WTC11 (cell line): ENCODE measurements around the gene PSD2. TPM values are rescaled to one million over a fixed set of nuclear protein-coding genes. Genes with fewer than 3 reads are reported as not detected.

Experiments
- AFF4 ChIP-seq: sonication (generic); formaldehyde crosslinking; IDR thresholded peaks from 2 replicates; pipeline ENCODE4 v1.8.1; 2023; ENCODE audit warnings: mild to moderate bottlenecking, missing genetic modification reagents, borderline replicate concordance
- AR ChIP-seq: fragments of 250-450 bp; sonication (Bioruptor Pico); IDR thresholded peaks from 2 replicates; pipeline ENCODE4 v1.9.0; 2021; ENCODE audit warnings: mild to moderate bottlenecking
- CTCF ChIP-seq: fragments of 200-600 bp; IDR thresholded peaks from 2 replicates; pipeline ENCODE4 v1.8.0; 2022; ENCODE audit warnings: antibody characterized with exemption
- E2F1 ChIP-seq: sonication (generic); formaldehyde crosslinking; IDR thresholded peaks from 2 replicates; pipeline ENCODE4 v1.8.0; 2022; ENCODE audit warnings: mild to moderate bottlenecking, missing genetic modification reagents
- E2F4 ChIP-seq: sonication (generic); formaldehyde crosslinking; IDR thresholded peaks from 2 replicates; pipeline ENCODE4 v1.8.1; 2022; ENCODE audit warnings: low read depth, mild to moderate bottlenecking, moderate library complexity, missing genetic modification reagents, borderline replicate concordance
- SP1 ChIP-seq: sonication (generic); formaldehyde crosslinking; conservative IDR thresholded peaks from 2 replicates; pipeline ENCODE4 v1.8.1; 2022; ENCODE audit warnings: missing genetic modification reagents
- ZNF281 ChIP-seq: sonication (generic); formaldehyde crosslinking; IDR thresholded peaks from 2 replicates; pipeline ENCODE4 v1.8.0; 2023; ENCODE audit warnings: mild to moderate bottlenecking, missing genetic modification reagents
- ZNF423 ChIP-seq: fragments of 250-450 bp; sonication (Bioruptor Pico); IDR thresholded peaks from 2 replicates; pipeline ENCODE4 v2.1.2; 2022; ENCODE audit warnings: mild to moderate bottlenecking, moderate library complexity
- total RNA-seq: library from RNA; stranded (reverse); gene quantifications from 3 replicates; pipeline ENCODE4 v1.2.3, GENCODE V29; 2021
- TF ChIP-seq, protein P1 (sequence below): sonication (generic); formaldehyde crosslinking; IDR thresholded peaks from 2 replicates; pipeline ENCODE4 v1.8.1; 2022; ENCODE audit warnings: low read depth, missing genetic modification reagents, borderline replicate concordance
- TF ChIP-seq, protein P2 (sequence below): fragments of 250-450 bp; sonication (Bioruptor Pico); IDR thresholded peaks from 2 replicates; pipeline ENCODE4 v1.9.0; 2021; ENCODE audit warnings: mild to moderate bottlenecking

The PSD2 gene
- total RNA-seq, 1 experiment from 2014 or later: 0.57 TPM

- TF ChIP-seq AR (CRISPR knock-in tag): no peak
- TF ChIP-seq CTCF: no peak
- no peak for TF ChIP-seq E2F1
- no peak for TF ChIP-seq AFF4 (CRISPR knock-in tag)
- no peak for TF ChIP-seq SP1 (CRISPR knock-in tag)
- TF ChIP-seq ZNF281 (CRISPR knock-in tag): no peak
- TF ChIP-seq ZNF423 (CRISPR knock-in tag): no peak
- TF ChIP-seq, protein P1, sequence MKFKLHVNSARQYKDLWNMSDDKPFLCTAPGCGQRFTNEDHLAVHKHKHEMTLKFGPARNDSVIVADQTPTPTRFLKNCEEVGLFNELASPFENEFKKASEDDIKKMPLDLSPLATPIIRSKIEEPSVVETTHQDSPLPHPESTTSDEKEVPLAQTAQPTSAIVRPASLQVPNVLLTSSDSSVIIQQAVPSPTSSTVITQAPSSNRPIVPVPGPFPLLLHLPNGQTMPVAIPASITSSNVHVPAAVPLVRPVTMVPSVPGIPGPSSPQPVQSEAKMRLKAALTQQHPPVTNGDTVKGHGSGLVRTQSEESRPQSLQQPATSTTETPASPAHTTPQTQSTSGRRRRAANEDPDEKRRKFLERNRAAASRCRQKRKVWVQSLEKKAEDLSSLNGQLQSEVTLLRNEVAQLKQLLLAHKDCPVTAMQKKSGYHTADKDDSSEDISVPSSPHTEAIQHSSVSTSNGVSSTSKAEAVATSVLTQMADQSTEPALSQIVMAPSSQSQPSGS (CRISPR knock-in tag): no peak
- TF ChIP-seq, protein P2, sequence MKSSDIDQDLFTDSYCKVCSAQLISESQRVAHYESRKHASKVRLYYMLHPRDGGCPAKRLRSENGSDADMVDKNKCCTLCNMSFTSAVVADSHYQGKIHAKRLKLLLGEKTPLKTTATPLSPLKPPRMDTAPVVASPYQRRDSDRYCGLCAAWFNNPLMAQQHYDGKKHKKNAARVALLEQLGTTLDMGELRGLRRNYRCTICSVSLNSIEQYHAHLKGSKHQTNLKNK (CRISPR knock-in tag): no peak
- no peak for TF ChIP-seq E2F4
Observed at GRCh38 chr5:139889410-139889809, 93.8 kb downstream of the PSD2 start (continued).
